ENCODE data around the gene LINS1. TPM values are rescaled to one million over a fixed set of nuclear protein-coding genes. Genes with fewer than 3 reads are reported as not detected.

Gene LINS1
- polyA plus RNA-seq, 1 experiment, result 12.6 TPM

DNA sequence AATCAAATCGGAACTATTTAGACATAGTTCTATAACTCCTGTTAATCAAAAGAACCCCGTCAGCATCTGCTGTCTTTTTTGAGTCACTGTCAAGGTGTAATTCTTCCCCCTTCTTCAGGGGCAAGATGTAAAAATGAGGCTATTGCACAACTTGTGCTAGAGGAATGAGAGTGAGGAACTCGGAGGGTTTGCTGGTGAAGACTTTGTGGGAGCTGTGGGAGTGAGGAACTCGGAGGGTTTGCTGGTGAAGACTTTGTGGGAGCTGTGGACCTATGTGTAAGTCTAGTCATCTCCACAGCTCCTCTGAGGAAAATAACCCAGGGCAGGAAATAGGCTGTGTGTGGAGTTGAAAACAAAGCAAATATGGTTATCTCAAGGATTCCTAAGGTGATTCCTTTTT lies 70.8 kb downstream of the LINS1 start:
- TF ChIP-seq, protein P1, sequence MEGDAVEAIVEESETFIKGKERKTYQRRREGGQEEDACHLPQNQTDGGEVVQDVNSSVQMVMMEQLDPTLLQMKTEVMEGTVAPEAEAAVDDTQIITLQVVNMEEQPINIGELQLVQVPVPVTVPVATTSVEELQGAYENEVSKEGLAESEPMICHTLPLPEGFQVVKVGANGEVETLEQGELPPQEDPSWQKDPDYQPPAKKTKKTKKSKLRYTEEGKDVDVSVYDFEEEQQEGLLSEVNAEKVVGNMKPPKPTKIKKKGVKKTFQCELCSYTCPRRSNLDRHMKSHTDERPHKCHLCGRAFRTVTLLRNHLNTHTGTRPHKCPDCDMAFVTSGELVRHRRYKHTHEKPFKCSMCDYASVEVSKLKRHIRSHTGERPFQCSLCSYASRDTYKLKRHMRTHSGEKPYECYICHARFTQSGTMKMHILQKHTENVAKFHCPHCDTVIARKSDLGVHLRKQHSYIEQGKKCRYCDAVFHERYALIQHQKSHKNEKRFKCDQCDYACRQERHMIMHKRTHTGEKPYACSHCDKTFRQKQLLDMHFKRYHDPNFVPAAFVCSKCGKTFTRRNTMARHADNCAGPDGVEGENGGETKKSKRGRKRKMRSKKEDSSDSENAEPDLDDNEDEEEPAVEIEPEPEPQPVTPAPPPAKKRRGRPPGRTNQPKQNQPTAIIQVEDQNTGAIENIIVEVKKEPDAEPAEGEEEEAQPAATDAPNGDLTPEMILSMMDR (IDR thresholded peaks at IDR 0.05; ENCODE audit: low read depth, low read length), result no peak
- ChIA-PET CTCF (no interaction called here), POLR2A (no interaction called here)
- Histone ChIP-seq H3K4me3 (ENCODE audit: low read depth, low read length) (no peak overlapping the region), H3K27me3 (ENCODE audit: control insufficient read depth, insufficient read depth, low read length) (peaks cover 2% of the 10 kb centered on the region), H3K9me3 (ENCODE audit: control insufficient read depth, insufficient read depth, low read length) (no peaks in the 10 kb centered on the region), H3K27ac (ENCODE audit: low read depth, low read length) (no peak overlapping the region)
- no peak for DNase-seq (ENCODE audit: low read depth, low spot score)

DNA sequence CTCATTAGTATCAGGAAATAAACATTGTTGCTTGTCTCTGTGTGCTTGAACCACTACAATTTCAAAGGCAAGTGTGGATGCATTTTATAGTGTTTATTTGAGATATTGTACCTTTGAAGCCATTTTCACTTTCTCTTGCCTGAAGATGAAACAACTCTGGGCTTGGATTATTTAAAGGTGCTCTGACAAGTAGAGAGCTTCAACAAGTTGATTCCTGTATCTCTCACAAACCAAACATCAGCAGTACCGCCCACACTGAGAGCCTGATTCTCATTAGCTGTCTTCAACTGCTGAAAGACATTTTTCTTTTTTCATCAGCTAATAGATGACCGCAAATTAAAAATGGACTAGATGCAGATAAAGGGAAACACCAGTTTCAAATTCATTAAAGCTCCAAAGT lies 72.4 kb downstream of the LINS1 start:
- no peak overlapping the region for H3K4me3 ChIP-seq (ENCODE audit: low read depth, low read length)
- DNase-seq (ENCODE audit: low read depth, low spot score), result no peak
- no peak overlapping the region for H3K27ac ChIP-seq (ENCODE audit: low read depth, low read length)
- CTCF ChIA-PET, result no interaction called here
- TF ChIP-seq, protein P1 (IDR thresholded peaks at IDR 0.05; ENCODE audit: low read depth, low read length), result no peak
- POLR2A ChIA-PET, result no interaction called here
- H3K9me3 ChIP-seq (ENCODE audit: control insufficient read depth, insufficient read depth, low read length), result no peaks in the 10 kb centered on the region
- H3K27me3 ChIP-seq (ENCODE audit: control insufficient read depth, insufficient read depth, low read length), result peaks cover 2% of the 10 kb centered on the region

DNA sequence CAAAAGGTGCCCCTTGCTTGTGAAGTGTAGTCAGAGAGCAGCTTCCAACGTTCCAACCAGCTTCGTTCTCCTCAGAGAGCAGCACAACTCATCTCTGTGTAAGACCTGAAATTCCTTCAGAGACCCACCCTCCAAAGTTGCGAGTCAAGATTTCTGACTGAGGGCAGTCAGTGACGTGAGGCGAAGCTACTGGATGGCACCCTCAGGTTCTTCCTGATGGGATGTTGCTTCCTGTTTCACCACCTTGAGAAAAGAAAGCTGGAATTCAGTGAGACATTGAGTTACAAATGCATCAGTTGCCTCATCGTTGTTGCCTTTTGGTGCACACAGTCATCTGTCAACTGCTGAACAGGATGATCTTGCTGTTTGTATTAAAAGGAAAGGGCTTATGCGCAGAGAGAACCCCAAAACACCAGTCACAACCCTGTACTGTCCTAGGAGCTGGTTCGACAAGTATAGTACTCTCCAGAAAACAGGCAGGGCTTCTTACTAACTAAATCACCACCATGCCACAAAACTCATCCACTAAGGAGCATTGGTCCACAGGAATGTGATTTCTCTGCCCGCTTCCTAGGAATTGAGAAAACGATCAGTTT lies 73.1 kb downstream of the LINS1 start, which contains the start of gene CERS3:
Gene CERS3 (minus strand): TSS at position 118 of the 596 bp plus-strand sequence. CDS start 27,101 bp downstream, outside the sequence.
- no peak for DNase-seq (ENCODE audit: low read depth, low spot score)
- H3K27me3 ChIP-seq (ENCODE audit: control insufficient read depth, insufficient read depth, low read length), result peaks cover under 1% of the 10 kb centered on the region
- ChIA-PET POLR2A (no interaction called here), CTCF (no interaction called here)
- H3K4me3 ChIP-seq (ENCODE audit: low read depth, low read length), result no peak within 1 kb of the TSS
- H3K27ac ChIP-seq (ENCODE audit: low read depth, low read length), result no peak within 1 kb of the TSS
- no peaks in the 10 kb centered on the region for H3K9me3 ChIP-seq (ENCODE audit: control insufficient read depth, insufficient read depth, low read length)
- TF ChIP-seq, protein P1 (IDR thresholded peaks at IDR 0.05; ENCODE audit: low read depth, low read length), result no peak

DNA sequence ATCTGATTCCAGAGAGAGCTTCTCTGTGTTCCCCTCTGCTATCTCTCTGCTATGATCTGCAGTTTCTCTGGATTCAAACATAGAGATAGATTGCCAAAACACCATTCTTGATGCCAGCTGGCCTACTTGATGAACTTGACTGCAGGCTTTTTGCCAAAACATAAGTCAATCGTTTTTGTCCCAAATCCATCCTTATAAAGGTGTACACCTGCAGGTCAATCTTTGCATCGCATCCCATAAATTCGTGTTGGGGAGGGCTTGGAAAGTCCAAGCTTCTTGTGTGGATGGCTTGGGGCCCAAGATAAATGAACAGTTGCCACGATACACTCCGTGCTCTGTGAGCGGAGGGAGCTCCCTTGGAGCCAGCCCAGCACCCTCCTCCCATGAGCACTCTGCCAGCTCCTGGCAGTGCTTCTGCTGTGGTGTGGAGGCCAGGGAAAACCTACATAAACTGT lies 75.9 kb downstream of the LINS1 start:
- Histone ChIP-seq H3K4me3 (ENCODE audit: low read depth, low read length) (no peak overlapping the region), H3K27me3 (ENCODE audit: control insufficient read depth, insufficient read depth, low read length) (no peaks in the 10 kb centered on the region), H3K9me3 (ENCODE audit: control insufficient read depth, insufficient read depth, low read length) (no peaks in the 10 kb centered on the region), H3K27ac (ENCODE audit: low read depth, low read length) (no peak overlapping the region)
- CTCF ChIA-PET, result no interaction called here
- POLR2A ChIA-PET, result no interaction called here
- TF ChIP-seq, protein P1 (IDR thresholded peaks at IDR 0.05; ENCODE audit: low read depth, low read length), result no peak
- no peak for DNase-seq (ENCODE audit: low read depth, low spot score)

DNA sequence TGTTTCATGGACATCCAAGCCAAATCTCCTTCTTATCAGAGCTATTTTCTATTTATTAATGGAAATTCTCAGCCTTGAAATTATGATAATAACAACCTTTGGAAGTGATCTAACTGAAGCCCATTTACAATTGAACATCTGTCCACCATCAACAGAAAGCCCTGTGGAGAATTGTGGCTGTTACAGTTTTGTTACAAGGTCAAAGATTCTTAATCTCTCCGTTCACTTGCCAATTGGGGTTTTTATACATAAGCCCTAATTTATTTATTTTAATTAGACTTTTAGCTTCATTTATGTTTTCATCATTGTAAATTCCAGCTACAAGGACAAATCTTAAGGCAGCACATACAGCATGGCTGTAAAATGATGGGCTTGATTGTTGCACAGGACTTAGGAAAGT lies 76.5 kb downstream of the LINS1 start:
- ChIA-PET POLR2A (no interaction called here), CTCF (no interaction called here)
- no peaks in the 10 kb centered on the region for H3K27me3 ChIP-seq (ENCODE audit: control insufficient read depth, insufficient read depth, low read length)
- H3K4me3 ChIP-seq (ENCODE audit: low read depth, low read length), result no peak overlapping the region
- TF ChIP-seq, protein P1 (IDR thresholded peaks at IDR 0.05; ENCODE audit: low read depth, low read length), result no peak
- no peak overlapping the region for H3K27ac ChIP-seq (ENCODE audit: low read depth, low read length)
- H3K9me3 ChIP-seq (ENCODE audit: control insufficient read depth, insufficient read depth, low read length), result no peaks in the 10 kb centered on the region
- DNase-seq (ENCODE audit: low read depth, low spot score), result no peak

All from AG04450 (cell line).